Measurements from ENCODE around the gene PHACTR2. TPM values are rescaled to one million over a fixed set of nuclear protein-coding genes. Genes with fewer than 3 reads are reported as not detected.
"Not testable (repeated sequence)": the region's sequence is repeated elsewhere in the genome, so short reads cannot be mapped to it uniquely, and the experiment has no call there.

Gene PHACTR2
- total RNA-seq, 2 donors from 2014 or later, result 53.8 to 72.6 TPM

GRCh38 chr6:143731789-143732188 lies 54.0 kb downstream of the PHACTR2 start:
- intact Hi-C loops (cut with DNase I), result no loop called here
- no peak for DNase-seq (ENCODE audit: low spot score)

DNA sequence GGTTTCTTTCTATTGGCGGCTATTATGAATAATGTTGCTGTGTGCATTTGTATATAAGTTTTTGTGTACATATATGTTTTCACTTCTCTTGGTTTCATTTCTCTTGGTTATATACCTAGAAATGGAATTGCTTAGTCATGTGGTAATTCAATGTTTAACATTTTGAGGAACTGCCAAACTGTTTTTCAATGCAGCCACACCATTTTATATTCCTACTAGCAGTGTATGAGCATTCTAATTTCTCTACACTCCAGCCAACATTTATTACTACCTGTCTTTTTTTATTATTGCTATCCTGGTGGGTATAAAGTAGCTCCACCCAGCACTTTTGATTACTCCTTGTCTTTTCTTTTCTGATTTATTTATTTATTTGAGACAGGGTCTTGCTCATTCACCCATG lies 54.8 kb downstream of the PHACTR2 start:
- DNase-seq (ENCODE audit: low spot score), result no peak
- intact Hi-C loops (cut with DNase I), result no loop called here

DNA sequence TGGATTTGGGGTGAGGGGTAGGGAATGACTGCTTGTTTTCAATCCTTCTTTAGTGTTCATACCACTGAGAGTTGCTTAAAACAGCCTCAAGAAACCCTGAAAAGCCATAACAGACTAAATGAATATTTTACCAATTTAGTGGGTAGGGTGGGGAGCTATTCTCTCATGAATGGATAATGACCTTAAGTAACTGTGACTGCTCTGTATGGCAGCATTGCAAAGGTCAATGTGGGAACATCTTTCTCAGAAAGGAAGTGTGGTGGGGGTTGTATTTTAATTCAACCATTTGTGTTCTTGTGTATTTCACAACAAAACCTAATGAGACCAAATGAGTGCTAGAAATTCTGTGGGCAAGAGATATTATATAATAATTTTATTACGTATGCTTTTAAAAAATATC lies 55.7 kb downstream of the PHACTR2 start:
- intact Hi-C loops (cut with DNase I), result no loop called here
- no peak for DNase-seq (ENCODE audit: low spot score)

DNA sequence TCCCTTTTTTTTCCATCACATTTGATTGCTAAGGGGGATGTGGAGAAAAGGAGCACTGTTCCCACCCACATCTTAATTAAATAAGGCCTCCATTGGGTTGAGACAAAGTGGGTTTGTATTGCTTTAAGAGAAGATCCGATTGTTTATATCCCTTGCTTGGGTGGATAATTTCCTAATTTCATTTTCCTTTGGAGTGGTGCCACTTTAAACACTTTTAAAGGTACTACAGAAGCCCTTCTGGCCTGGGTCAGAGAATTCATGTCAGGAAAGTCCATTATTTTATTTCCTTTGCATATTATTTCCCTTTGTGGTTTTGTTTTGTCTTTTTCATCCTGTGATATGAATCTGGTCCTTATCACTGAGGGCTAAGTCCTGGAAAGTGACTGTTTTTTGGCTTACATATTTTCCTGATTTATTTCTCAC lies 56.9 kb downstream of the PHACTR2 start:
- intact Hi-C loops (cut with DNase I), result no loop called here
- no peak for DNase-seq (ENCODE audit: low spot score)

GRCh38 chr6:143738072-143738690 lies 60.4 kb downstream of the PHACTR2 start:
- intact Hi-C loops (cut with DNase I); DNase-seq (ENCODE audit: low spot score): not testable (repeated sequence)

DNA sequence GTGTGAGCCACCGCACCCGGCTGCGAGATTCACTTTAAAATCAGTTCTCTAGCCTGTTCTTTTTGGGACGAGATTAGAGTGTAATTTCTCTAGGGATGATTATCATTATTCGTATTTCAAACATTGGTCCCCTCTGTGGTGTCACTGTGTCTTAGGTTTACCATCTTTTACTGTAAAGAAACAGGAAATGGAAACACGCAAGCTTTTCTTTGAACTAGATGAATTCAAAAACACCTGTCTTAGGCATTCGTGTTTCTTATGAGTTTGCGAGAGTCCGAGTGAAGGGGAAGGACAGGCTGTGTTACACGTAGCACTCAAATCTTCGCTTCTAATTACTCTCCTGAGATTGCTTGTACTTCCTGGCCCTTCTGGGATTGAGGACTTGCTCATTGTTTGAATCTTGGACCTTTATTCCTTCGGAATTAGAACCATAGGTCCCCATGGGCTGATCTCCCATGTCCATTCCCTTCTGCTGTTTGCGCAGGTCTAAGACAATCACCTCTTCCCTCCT lies 61.6 kb downstream of the PHACTR2 start:
- no peak for DNase-seq (ENCODE audit: low spot score)
- intact Hi-C loops (cut with DNase I), result no loop called here

GRCh38 chr6:143740213-143740612 lies 62.4 kb downstream of the PHACTR2 start:
- no peak for DNase-seq (ENCODE audit: low spot score)
- intact Hi-C loops (cut with DNase I), result loop anchor here in 1 of 2 donors (10.0 kb wide), 2 partner anchors 55 to 155 kb away; no protein-coding TSS in a partner anchor

DNA sequence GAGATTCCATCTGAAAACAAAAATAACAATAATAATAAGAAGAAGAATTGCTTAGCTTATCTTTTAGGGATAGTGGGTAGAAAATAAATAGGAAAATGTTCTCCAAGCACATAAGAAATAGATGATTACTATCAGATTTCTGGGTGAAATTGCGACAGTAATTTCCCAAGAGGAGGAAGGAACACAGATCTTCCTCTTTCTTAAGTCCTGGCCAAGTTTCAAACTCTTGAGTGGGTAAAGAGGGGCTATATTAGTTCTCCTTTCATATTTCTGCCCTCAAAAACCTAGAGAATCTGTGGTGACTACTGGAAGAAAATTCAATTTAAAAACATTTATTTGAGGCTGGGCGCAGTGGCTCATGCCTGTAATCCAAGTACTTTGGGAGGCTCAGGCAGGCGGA lies 63.7 kb downstream of the PHACTR2 start:
- no peak for DNase-seq (ENCODE audit: low spot score)
- intact Hi-C loops (cut with DNase I), result loop anchor here in 1 of 2 donors (10.0 kb wide), 2 partner anchors 57 to 157 kb away; no protein-coding TSS in a partner anchor

GRCh38 chr6:143742070-143742954 lies 64.5 kb downstream of the PHACTR2 start:
- DNase-seq (ENCODE audit: low spot score), result no peak
- intact Hi-C loops (cut with DNase I), result loop anchor here in 1 of 2 donors (10.0 kb wide), 2 partner anchors 58 to 158 kb away; no protein-coding TSS in a partner anchor

- no peak for DNase-seq (ENCODE audit: low spot score)
- intact Hi-C loops (cut with DNase I), result loop anchor here in 1 of 2 donors (10.0 kb wide), 2 partner anchors 58 to 158 kb away; no protein-coding TSS in a partner anchor
Measured at GRCh38 chr6:143742955-143743255, 65.1 kb downstream of the PHACTR2 start.

- DNase-seq (ENCODE audit: low spot score), result no peak
- intact Hi-C loops (cut with DNase I), result loop anchor here in 1 of 2 donors (10.0 kb wide), 2 partner anchors 59 to 159 kb away; no protein-coding TSS in a partner anchor
Measured at GRCh38 chr6:143743301-143744166, 65.8 kb downstream of the PHACTR2 start.

- intact Hi-C loops (cut with DNase I), result loop anchor here in 1 of 2 donors (10.0 kb wide), 2 partner anchors 60 to 160 kb away; no protein-coding TSS in a partner anchor
- no peak for DNase-seq (ENCODE audit: low spot score)
Measured at GRCh38 chr6:143744551-143745165, 66.9 kb downstream of the PHACTR2 start.

DNA sequence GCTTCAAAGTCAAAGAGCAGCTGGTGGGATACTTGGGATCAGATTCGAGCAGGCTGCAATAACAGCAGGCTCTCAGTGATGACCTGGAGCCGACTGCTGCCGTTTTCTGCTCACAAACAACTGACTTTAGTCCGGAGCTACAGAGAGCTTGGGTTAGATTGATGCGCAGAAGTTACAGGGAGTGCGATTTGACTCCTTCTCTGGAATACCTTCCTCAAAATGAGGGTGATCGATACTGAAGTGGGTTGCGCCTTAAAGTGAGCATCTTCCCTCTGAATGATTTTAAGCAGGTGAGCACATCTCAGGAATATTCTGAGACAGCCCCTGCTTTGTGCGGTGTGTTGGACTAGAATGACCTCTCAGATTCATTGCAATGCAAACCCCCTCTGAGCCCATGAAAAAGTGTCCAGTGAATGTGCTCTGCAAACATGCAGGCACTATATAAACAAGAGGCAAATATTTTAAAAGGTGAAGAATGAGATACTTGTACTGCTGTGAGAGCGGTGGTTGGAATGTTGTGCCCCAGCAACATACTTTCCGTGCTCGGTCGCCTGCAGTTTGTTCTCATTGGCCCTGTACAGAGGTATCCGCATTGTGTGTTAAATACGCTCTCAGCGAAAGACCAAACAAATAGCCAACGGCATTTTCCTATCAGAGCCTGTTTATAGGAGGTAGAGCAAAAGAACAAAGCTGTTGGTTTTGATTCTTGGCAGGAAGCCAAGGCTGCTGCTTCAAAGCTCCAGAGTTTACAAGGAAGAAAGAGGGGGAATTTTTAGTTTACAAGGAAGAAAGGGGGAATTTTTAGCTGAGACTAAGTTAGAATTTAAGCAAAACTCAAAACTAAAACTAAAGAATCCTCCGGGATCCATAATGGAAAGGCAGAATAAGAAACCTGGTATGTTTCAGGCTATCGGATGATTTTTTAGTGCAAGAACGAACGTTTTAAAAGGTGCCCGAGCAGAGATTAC lies 67.7 kb downstream of the PHACTR2 start:
- no peak for DNase-seq (ENCODE audit: low spot score)
- intact Hi-C loops (cut with DNase I), result loop anchor here in 1 of 2 donors (10.0 kb wide), 2 partner anchors 61 to 161 kb away; no protein-coding TSS in a partner anchor

- intact Hi-C loops (cut with DNase I), result loop anchor here in 1 of 2 donors (10.0 kb wide), 2 partner anchors 62 to 162 kb away; no protein-coding TSS in a partner anchor
- DNase-seq (ENCODE audit: low spot score), result no peak
Measured at GRCh38 chr6:143746202-143747119, 68.7 kb downstream of the PHACTR2 start.

GRCh38 chr6:143747347-143747842 lies 69.6 kb downstream of the PHACTR2 start:
- no peak for DNase-seq (ENCODE audit: low spot score)
- intact Hi-C loops (cut with DNase I), result loop anchor here in 1 of 2 donors (10.0 kb wide), 2 partner anchors 63 to 163 kb away; no protein-coding TSS in a partner anchor

GRCh38 chr6:143749891-143750290 lies 72.1 kb downstream of the PHACTR2 start:
- intact Hi-C loops (cut with DNase I), result loop anchor here in 1 of 2 donors (10.0 kb wide), 2 partner anchors 65 to 165 kb away; no protein-coding TSS in a partner anchor
- no peak for DNase-seq (ENCODE audit: low spot score)

Measured in posterior vena cava (tissue), 2 donors.